Uterus (tissue), 2 donors: ENCODE measurements around the gene VRK2.

Source experiments
- CTCF ChIP-seq, 4 experiments: fragments of 200-600 bp in 2 of 4; fragments of 450-650 bp in 2 of 4; sonication (generic) in 2 of 4; IDR thresholded peaks; one replicate each; pipeline ENCODE4 v1.5.1; 2016 to 2019; ENCODE audit warnings: antibody characterized with exemption in 4 of 4, mild to moderate bottlenecking in 2 of 4, moderate library complexity in 1 of 4
- POLR2A ChIP-seq, 2 donors: fragments of 450-650 bp; IDR thresholded peaks; one replicate each; pipeline ENCODE4 v1.6.1; 2016; ENCODE audit warnings: antibody characterized with exemption in 2 of 2, mild to moderate bottlenecking in 1 of 2, moderate library complexity in 1 of 2

GRCh38 chr2:58065248-58065647, 18.6 kb downstream of the VRK2 start:
- TF ChIP-seq POLR2A (IDR thresholded peaks at IDR 0.05) (no peak), CTCF (IDR thresholded peaks at IDR 0.05) (no peak)
